Body of pancreas (tissue), 4 donors: ENCODE data around the gene FFAR2. TPM values are rescaled to one million over a fixed set of nuclear protein-coding genes. Genes with fewer than 3 reads are reported as not detected.

Experiments
- ATAC-seq: fragments of 150-250 bp; one replicate; pipeline ENCODE4 v1.9.1; 2016
- DNase-seq, 4 donors: peaks; one replicate each; pipeline ENCODE4 v3.0.0-alpha.2; 2019
- H3K27ac ChIP-seq, 4 donors: fragments of 200-600 bp; sonication (generic); 1 replicate in 3 of 4; 2 replicates in 1 of 4; pipeline versions ENCODE4 v1.5.1 to v1.6.1; 2016 to 2019; ENCODE audit warnings: mild to moderate bottlenecking in 1 of 4, mixed read lengths in 1 of 4, moderate library complexity in 1 of 4
- H3K27me3 ChIP-seq, 2 donors: fragments of 200-600 bp; sonication (generic); one replicate each; pipeline ENCODE4 v1.6.0; 2016; ENCODE audit warnings: mild to moderate bottlenecking in 1 of 2
- H3K36me3 ChIP-seq, 2 donors: fragments of 200-600 bp; sonication (generic); replicated peaks in 1 of 2; 2 replicates each; pipeline ENCODE4 v1.5.1; 2016; ENCODE audit warnings: low read depth in 2 of 2; ENCODE audit not compliant: insufficient read depth in 1 of 2
- H3K4me1 ChIP-seq: fragments of 200-600 bp; sonication (generic); one replicate; pipeline ENCODE4 v1.6.0; 2016
- H3K4me3 ChIP-seq, 2 donors: fragments of 200-600 bp; sonication (generic); 1 replicate in 1 of 2; 2 replicates in 1 of 2; pipeline ENCODE4 v1.5.1; 2016 to 2019
- H3K9me3 ChIP-seq, 3 donors: fragments of 200-600 bp; sonication (generic); 1 replicate in 2 of 3; 2 replicates in 1 of 3; pipeline ENCODE4 v1.5.1; 2016
- POLR2A ChIP-seq, 3 donors: fragments of 450-650 bp; IDR thresholded peaks; one replicate each; pipeline ENCODE4 v1.6.1; 2016; ENCODE audit warnings: antibody characterized with exemption in 3 of 3, mild to moderate bottlenecking in 2 of 3
- WGBS, 2 donors: methylation state at CpG; one replicate each; pipeline ENCODE4 v1.1.5; 2017; 5-methylcytosine and 5-hydroxymethylcytosine counted together
- intact Hi-C: fragments of 100-400 bp; cut with DNase I; formaldehyde crosslinking; loops from one replicate; pipeline ENCODE4 v1.15.1; 2023
- small RNA-seq: library from RNA; depleted of rRNA; stranded (forward); fragments of <200 nt; gene quantifications from one replicate; pipeline ENCODE3, GENCODE V24; 2016
- total RNA-seq, 2 donors: library from RNA; depleted of rRNA; stranded (reverse); fragments of >200 nt; gene quantifications; one replicate each; pipeline ENCODE4 v1.1.0, GENCODE V29; 2016
- TF ChIP-seq, protein P1 (sequence below), 7 experiments: fragments of 450-650 bp in 4 of 7; fragments of 200-600 bp in 3 of 7; sonication (generic) in 3 of 7; IDR thresholded peaks; one replicate each; pipeline ENCODE4 v1.5.1; 2016 to 2019; ENCODE audit warnings: antibody characterized with exemption in 7 of 7

The FFAR2 gene
- total RNA-seq, 2 donors from 2014 or later: not detected

- Histone ChIP-seq H3K27me3 (no peaks in the 10 kb centered on the region), H3K4me1 (peaks cover 7% of the 10 kb centered on the region), H3K9me3 (no peaks in the 10 kb centered on the region), H3K4me3 (no peak overlapping the region), H3K36me3 (peaks cover 4 to 8% of the 10 kb centered on the region in 2 donors), H3K27ac (no peak overlapping the region)
- ATAC-seq: no peak
- TF ChIP-seq, protein P1, sequence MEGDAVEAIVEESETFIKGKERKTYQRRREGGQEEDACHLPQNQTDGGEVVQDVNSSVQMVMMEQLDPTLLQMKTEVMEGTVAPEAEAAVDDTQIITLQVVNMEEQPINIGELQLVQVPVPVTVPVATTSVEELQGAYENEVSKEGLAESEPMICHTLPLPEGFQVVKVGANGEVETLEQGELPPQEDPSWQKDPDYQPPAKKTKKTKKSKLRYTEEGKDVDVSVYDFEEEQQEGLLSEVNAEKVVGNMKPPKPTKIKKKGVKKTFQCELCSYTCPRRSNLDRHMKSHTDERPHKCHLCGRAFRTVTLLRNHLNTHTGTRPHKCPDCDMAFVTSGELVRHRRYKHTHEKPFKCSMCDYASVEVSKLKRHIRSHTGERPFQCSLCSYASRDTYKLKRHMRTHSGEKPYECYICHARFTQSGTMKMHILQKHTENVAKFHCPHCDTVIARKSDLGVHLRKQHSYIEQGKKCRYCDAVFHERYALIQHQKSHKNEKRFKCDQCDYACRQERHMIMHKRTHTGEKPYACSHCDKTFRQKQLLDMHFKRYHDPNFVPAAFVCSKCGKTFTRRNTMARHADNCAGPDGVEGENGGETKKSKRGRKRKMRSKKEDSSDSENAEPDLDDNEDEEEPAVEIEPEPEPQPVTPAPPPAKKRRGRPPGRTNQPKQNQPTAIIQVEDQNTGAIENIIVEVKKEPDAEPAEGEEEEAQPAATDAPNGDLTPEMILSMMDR (IDR thresholded peaks at IDR 0.05): no peak
- TF ChIP-seq POLR2A (IDR thresholded peaks at IDR 0.05): no peak
- WGBS, 2 donors: 71 to 72% methylated on average over 14 of the region's 14 CpGs
- intact Hi-C loops: loop anchor here (10.0 kb wide), 1 partner anchor 153 kb away; the partner anchor contains the start of gene FFAR1
- DNase-seq: peak in 1 of 4 donors; percentile 22
Measured at GRCh38 chr19:35497406-35497805, 49.3 kb downstream of the FFAR2 start.

GRCh38 chr19:35498220-35498619 is 50.2 kb downstream of the FFAR2 start:
- ATAC-seq: no peak
- TF ChIP-seq POLR2A (IDR thresholded peaks at IDR 0.05): no peak

DNA sequence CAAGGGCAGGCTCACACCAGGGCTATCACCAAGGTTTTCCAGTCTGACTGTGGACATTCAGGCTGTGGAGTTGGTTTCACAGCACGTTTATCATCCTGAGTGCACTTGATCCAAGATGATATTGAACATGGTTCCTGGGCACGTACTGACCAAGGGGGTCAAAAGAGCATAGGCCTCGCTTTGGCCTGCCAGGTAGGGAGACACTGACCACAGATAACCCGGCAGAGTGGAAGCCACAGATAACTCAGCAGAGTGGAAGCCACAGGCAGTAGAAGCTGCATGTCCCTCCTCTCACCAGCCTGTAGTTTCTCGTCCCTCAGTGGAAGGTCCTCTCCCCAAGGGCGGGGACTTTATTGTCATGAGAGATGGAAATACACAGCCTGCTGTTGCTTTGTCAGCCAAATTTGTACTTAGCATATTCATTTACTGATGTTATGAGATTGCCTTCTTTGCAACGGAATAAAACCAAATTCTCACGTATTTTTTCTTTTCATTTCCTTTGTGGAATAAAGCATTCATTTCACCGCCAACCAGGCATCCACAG is 51.0 kb downstream of the FFAR2 start:
- Histone ChIP-seq H3K4me3 (no peak overlapping the region), H3K27ac (no peak overlapping the region), H3K36me3 (peaks cover 4 to 8% of the 10 kb centered on the region in 2 donors), H3K4me1 (peaks cover 7% of the 10 kb centered on the region), H3K9me3 (no peaks in the 10 kb centered on the region), H3K27me3 (no peaks in the 10 kb centered on the region)
- intact Hi-C loops: loop anchor here (10.0 kb wide), 1 partner anchor 154 kb away; the partner anchor contains the start of gene FFAR1
- 69 to 70% methylated on average over 6 to 9 of the region's 9 CpGs for WGBS, 2 donors
- DNase-seq (no peak), ATAC-seq (no peak)
- TF ChIP-seq, protein P1 (IDR thresholded peaks at IDR 0.05): no peak
- no peak for TF ChIP-seq POLR2A (IDR thresholded peaks at IDR 0.05)

More at GRCh38 chr19:35498220-35498619, 50.2 kb downstream of the FFAR2 start:
- Histone ChIP-seq H3K9me3 (no peaks in the 10 kb centered on the region), H3K27ac (no peak overlapping the region), H3K4me3 (no peak overlapping the region), H3K4me1 (peaks cover 7% of the 10 kb centered on the region), H3K36me3 (peaks cover 4 to 8% of the 10 kb centered on the region in 2 donors), H3K27me3 (no peaks in the 10 kb centered on the region)
- 93 to 100% methylated on average over 3 of the region's 3 CpGs for WGBS, 2 donors
- no peak for DNase-seq
- intact Hi-C loops: loop anchor here (10.0 kb wide), 1 partner anchor 153 kb away; the partner anchor contains the start of gene FFAR1

DNA sequence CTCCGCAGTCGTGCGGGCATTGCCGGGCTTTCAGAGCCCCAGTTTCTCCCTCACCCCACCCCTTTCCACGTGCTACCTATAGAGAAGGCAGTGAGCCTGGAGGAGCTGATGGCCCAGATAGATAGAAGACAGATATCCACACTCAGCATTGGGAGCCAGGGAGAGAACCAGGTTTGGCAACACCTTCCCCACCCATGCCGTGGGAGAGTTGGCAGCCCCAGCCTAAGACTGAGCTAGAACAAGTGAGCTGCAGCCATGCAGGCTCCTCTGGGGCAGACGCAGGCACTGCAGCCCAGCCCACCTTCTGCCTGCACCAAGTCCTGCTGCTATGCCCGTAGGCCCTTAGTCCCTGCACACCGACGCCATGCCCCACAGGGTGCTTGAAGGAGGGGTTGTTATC is 52.6 kb downstream of the FFAR2 start:
- WGBS, 2 donors: 90% methylated on average over 7 to 10 of the region's 10 CpGs
- Histone ChIP-seq H3K27me3 (no peaks in the 10 kb centered on the region), H3K36me3 (peaks cover 4 to 11% of the 10 kb centered on the region in 2 donors), H3K4me1 (peaks cover under 1% of the 10 kb centered on the region), H3K9me3 (no peaks in the 10 kb centered on the region), H3K4me3 (no peak overlapping the region), H3K27ac (no peak overlapping the region)
- DNase-seq (no peak), ATAC-seq (no peak)
- intact Hi-C loops: no loop called here
- TF ChIP-seq, protein P1 (IDR thresholded peaks at IDR 0.05): no peak
- no peak for TF ChIP-seq POLR2A (IDR thresholded peaks at IDR 0.05)

Small RNA genes lying within 50 kb of the gene (small RNA-seq; reads per million reads assigned to genes)
- gene RN7SL491P: not detected

Other genes starting within 250 kb of the FFAR2 start
- not detected for gene FAM187B, start 219.5 kb upstream of the FFAR2 start, total RNA-seq
- gene LSR, start 199.3 kb upstream of the FFAR2 start, total RNA-seq: 10 to 100 TPM; 67.5 to 80.1 TPM
- gene USF2, start 179.3 kb upstream of the FFAR2 start, total RNA-seq: 10 to 100 TPM; 76.8 to 91.3 TPM
- not detected for gene HAMP, start 165.7 kb upstream of the FFAR2 start, total RNA-seq
- gene MAG, start 156.1 kb upstream of the FFAR2 start, total RNA-seq: 1 to 10 TPM in 1 of 2 donors, not detected in 1; 1.6 TPM
- gene CD22, start 119.1 kb upstream of the FFAR2 start, total RNA-seq: 1 to 10 TPM in 1 of 2 donors, under 1 TPM in 1; 0.52 to 3.0 TPM
- gene FFAR1, start 100.4 kb upstream of the FFAR2 start, total RNA-seq: 1 to 10 TPM; 1.6 to 2.3 TPM
- not detected for gene FFAR3, start 89.8 kb upstream of the FFAR2 start, total RNA-seq
- not detected for gene GPR42, start 77.2 kb upstream of the FFAR2 start, total RNA-seq
- gene KRTDAP, start 42.2 kb downstream of the FFAR2 start, total RNA-seq: not detected
- gene DMKN, start 65.4 kb downstream of the FFAR2 start, total RNA-seq: 100 to 1,000 TPM; 146 TPM
- not detected for gene SBSN, start 80.1 kb downstream of the FFAR2 start, total RNA-seq
- gene GAPDHS, start 85.2 kb downstream of the FFAR2 start, total RNA-seq: not detected
- 10 to 100 TPM; 59.4 to 67.9 TPM for gene TMEM147, start 97.4 kb downstream of the FFAR2 start, total RNA-seq
- 1 to 10 TPM in 1 of 2 donors, not detected in 1; 8.2 TPM for gene ATP4A, start 115.4 kb downstream of the FFAR2 start, total RNA-seq
- not detected for gene PMIS2, start 137.9 kb downstream of the FFAR2 start, total RNA-seq
- 10 to 100 TPM in 1 of 2 donors, 1 to 10 TPM in 1; 9.6 to 14.5 TPM for gene HAUS5, start 164.5 kb downstream of the FFAR2 start, total RNA-seq
- 10 to 100 TPM; 26.7 to 65.3 TPM for gene RBM42, start 180.8 kb downstream of the FFAR2 start, total RNA-seq
- gene ETV2, start 193.5 kb downstream of the FFAR2 start, total RNA-seq: not detected
- gene COX6B1, start 200.1 kb downstream of the FFAR2 start, total RNA-seq: 100 to 1,000 TPM; 134 to 151 TPM
- not detected for gene UPK1A, start 218.3 kb downstream of the FFAR2 start, total RNA-seq